Measurements from ENCODE around the gene DTX3. TPM values are rescaled to one million over a fixed set of nuclear protein-coding genes. Genes with fewer than 3 reads are reported as not detected.

Gene DTX3
- total and polyA plus RNA-seq, 2 of the 13 experiments (the other 11 are each of a cell fraction or from before 2014, with no cell fraction given): 9.0 to 27.2 TPM

GRCh38 chr12:57657744-57658143, 53.1 kb downstream of the DTX3 start:
- no peak for DNase-seq (ENCODE audit: low spot score)
- Histone ChIP-seq H3K4me1 (ENCODE audit: insufficient read depth, low read length) (no peaks in the 10 kb centered on the region), H3K4me2 (ENCODE audit: low read depth, low read length) (no peak overlapping the region), H3K27me3 (ENCODE audit: control insufficient read depth in 1 of 2, insufficient read depth in 2 of 2, low read length in 2 of 2) (peaks cover 0 to 9% of the 10 kb centered on the region in 2 experiments; a peak in 1 of 5 replicates), H3K27ac (ENCODE audit: extremely low read length, insufficient read depth, low read length) (no peak overlapping the region), H3K9ac (ENCODE audit: insufficient read depth, low read depth, low read length) (no peak overlapping the region), H3K79me2 (ENCODE audit: insufficient read depth, low read length) (no peaks in the 10 kb centered on the region), H3K9me3 (ENCODE audit: low read length) (peaks cover 14% of the 10 kb centered on the region), H2AFZ (ENCODE audit: low read length) (no peak overlapping the region), H4K20me1 (ENCODE audit: insufficient read depth, low read length) (no peaks in the 10 kb centered on the region), H3K4me3 (replicated peaks in 1 of 3; ENCODE audit: insufficient read depth in 1 of 3, low read depth in 2 of 3, low read length in 3 of 3) (no peak overlapping the region), H3K36me3 (replicated peaks in 1 of 2; ENCODE audit: control insufficient read depth in 1 of 2, insufficient read depth in 2 of 2, low read length in 2 of 2) (no peaks in the 10 kb centered on the region)
- no peak for FAIRE-seq
- in situ Hi-C loops (cut with HindIII; ENCODE audit: extremely low pct_ligation_motif_present, low pct_unique_long_range_greater_than_20kb): no loop called here
- POLR2A ChIA-PET: interaction anchor here (0.5 kb wide), 1 partner anchor 56 kb away, joined by 3 read pairs; no protein-coding TSS in a partner anchor
- BruUV-seq (replicated peaks): no TSS peak
- 14% methylated on average over 3 of the region's 3 CpGs for WGBS (ENCODE audit: low lambda C conversion rate)
- no peak for ATAC-seq
- TF ChIP-seq FOXP4 (CRISPR knock-in tag; IDR thresholded peaks at IDR 0.05): no peak
- TF ChIP-seq DR1 (CRISPR knock-in tag; IDR thresholded peaks at IDR 0.05): no peak
- CTCF ChIA-PET (ENCODE audit: low intra/inter-chr PET ratio, low total read pairs): no interaction called here
- intact Hi-C loops (cut with micrococcal nuclease; ENCODE audit: unreplicated experiment): no loop called here

- FAIRE-seq: no peak
- WGBS (ENCODE audit: low lambda C conversion rate): 18% methylated on average over 3 of the region's 3 CpGs
- no peaks in the 10 kb centered on the region for H4K20me1 ChIP-seq (ENCODE audit: insufficient read depth, low read length)
- no peak overlapping the region for H3K27ac ChIP-seq (ENCODE audit: extremely low read length, insufficient read depth, low read length)
- no peak overlapping the region for H3K4me2 ChIP-seq (ENCODE audit: low read depth, low read length)
- H3K9ac ChIP-seq (ENCODE audit: insufficient read depth, low read depth, low read length): no peak overlapping the region
- H3K79me2 ChIP-seq (ENCODE audit: insufficient read depth, low read length): no peaks in the 10 kb centered on the region
- CTCF ChIA-PET (ENCODE audit: low intra/inter-chr PET ratio, low total read pairs): no interaction called here
- no peak for ATAC-seq
- intact Hi-C loops (cut with micrococcal nuclease; ENCODE audit: unreplicated experiment) (no loop called here), in situ Hi-C loops (cut with HindIII; ENCODE audit: extremely low pct_ligation_motif_present, low pct_unique_long_range_greater_than_20kb) (no loop called here)
- no peak for DNase-seq (ENCODE audit: low spot score)
- H3K4me1 ChIP-seq (ENCODE audit: insufficient read depth, low read length): no peaks in the 10 kb centered on the region
- POLR2A ChIA-PET: no interaction called here
- H3K36me3 ChIP-seq (replicated peaks in 1 of 2; ENCODE audit: control insufficient read depth in 1 of 2, insufficient read depth in 2 of 2, low read length in 2 of 2): no peaks in the 10 kb centered on the region
- BruUV-seq (replicated peaks): no TSS peak
- H3K27me3 ChIP-seq (ENCODE audit: control insufficient read depth in 1 of 2, insufficient read depth in 2 of 2, low read length in 2 of 2): peaks cover 0 to 9% of the 10 kb centered on the region in 2 experiments; a peak in 1 of 5 replicates
- H2AFZ ChIP-seq (ENCODE audit: low read length): no peak overlapping the region
- peaks cover 14% of the 10 kb centered on the region for H3K9me3 ChIP-seq (ENCODE audit: low read length)
- no peak overlapping the region for H3K4me3 ChIP-seq (replicated peaks in 1 of 3; ENCODE audit: insufficient read depth in 1 of 3, low read depth in 2 of 3, low read length in 3 of 3)
- TF ChIP-seq SATB2 (CRISPR knock-in tag; IDR thresholded peaks at IDR 0.05) (no peak), POGK (CRISPR knock-in tag; conservative IDR thresholded peaks at IDR 0.05) (no peak), SP5 (CRISPR knock-in tag; IDR thresholded peaks at IDR 0.05; ENCODE audit: borderline replicate concordance, low read depth) (no peak), ZNF446 (CRISPR knock-in tag; IDR thresholded peaks at IDR 0.05) (no peak), ZNF331 (CRISPR knock-in tag; IDR thresholded peaks at IDR 0.05) (no peak), CEBPB (IDR thresholded peaks at IDR 0.05; ENCODE audit: borderline replicate concordance, low read depth, low read length) (no peak), HES4 (CRISPR knock-in tag; IDR thresholded peaks at IDR 0.05; ENCODE audit: borderline replicate concordance) (no peak), ARNTL (CRISPR knock-in tag; IDR thresholded peaks at IDR 0.05) (no peak), KLF12 (CRISPR knock-in tag; IDR thresholded peaks at IDR 0.05; ENCODE audit: borderline replicate concordance) (no peak), TARDBP (CRISPR knock-in tag; IDR thresholded peaks at IDR 0.05) (no peak)
These were observed 54.3 kb downstream of the DTX3 start for GRCh38 chr12:57658890-57659289.

Data from HepG2 (cell line).